Measurements from ENCODE around the gene GABBR2.
"Not testable (repeated sequence)": the region's sequence is repeated elsewhere in the genome, so short reads cannot be mapped to it uniquely, and the experiment has no call there.

Gene GABBR2

DNA sequence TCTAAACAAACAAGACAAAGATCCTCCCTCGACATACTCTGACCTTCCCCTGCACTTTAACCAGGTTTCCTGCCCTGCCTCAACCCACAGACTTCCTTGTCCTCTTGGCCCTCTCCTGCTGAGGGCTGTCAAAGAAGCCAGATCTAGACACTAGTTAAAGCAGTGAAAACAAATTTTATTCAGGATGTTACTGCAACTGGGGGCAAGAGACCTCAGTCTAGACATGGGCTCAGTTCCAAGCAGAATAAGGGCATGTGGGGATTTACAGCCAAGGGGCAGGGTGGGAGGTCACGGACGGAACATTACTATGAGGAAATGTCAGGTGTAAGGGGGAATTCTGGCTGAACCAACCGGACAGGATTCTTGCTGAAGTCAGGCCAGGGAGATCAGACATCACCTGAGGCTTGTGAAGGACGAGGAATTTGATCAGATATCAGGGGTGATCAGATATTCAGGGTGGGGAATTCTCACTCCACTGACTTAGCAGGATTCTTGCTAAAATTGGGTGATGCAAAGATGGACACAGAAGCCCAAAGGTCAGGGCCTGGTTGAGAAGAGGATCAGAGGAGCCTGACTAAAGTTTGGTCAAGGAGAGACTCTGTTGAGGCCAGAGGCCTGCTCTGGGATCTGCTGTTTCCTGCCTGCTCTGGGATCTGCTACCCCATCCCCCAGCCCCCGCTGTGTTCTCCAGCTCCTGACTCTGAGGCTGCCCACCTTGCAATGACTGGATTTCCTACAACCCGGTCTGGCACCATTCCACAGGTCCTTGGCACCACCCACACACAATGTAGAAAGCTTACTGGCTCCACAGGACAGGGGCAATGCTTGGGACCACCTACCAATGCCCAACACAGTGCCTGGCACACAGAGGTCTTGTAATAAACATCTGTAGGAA is 21.5 kb downstream of the GABBR2 start:
- no peak for DNase-seq (ENCODE audit: low read depth)

GRCh38 chr9:98684816-98685215 is 23.9 kb downstream of the GABBR2 start:
- not testable (repeated sequence) for DNase-seq (ENCODE audit: low read depth)

GRCh38 chr9:98678244-98678842 is 30.4 kb downstream of the GABBR2 start:
- DNase-seq (ENCODE audit: low read depth), result no peak

GRCh38 chr9:98673681-98674080 is 35.1 kb downstream of the GABBR2 start:
- DNase-seq (ENCODE audit: low read depth), result no peak

DNA sequence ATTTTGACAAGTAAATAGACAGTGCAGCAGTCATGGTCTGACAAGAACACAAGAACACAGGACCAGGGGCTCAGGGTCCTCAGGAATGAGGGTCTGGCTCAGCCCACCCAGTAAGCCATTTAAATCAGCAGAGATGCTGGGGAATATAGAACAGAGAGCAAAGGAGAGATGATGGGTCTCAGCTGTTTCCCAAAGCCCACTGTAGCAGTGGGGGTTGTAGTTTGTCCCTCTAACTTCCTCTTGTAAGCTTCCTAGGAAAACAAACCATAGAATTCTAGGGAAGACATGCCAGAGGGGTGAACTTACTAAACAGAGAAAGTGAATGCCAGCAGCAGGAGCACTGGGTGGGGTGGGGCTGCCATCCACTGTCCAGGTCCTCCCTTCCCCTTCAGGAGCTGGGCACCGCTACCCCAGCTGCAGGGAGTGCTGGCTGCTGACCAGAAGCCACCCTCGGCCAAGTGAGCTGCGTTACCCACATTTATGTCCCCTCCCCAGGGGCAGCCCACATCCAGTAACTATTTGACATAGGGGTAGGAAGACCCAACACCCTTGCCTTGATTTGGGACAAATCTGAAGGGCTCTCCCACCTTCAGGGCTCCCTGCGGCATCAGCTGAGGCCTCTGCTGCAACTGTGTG is 41.6 kb downstream of the GABBR2 start:
- DNase-seq (ENCODE audit: low read depth), result no peak

DNA sequence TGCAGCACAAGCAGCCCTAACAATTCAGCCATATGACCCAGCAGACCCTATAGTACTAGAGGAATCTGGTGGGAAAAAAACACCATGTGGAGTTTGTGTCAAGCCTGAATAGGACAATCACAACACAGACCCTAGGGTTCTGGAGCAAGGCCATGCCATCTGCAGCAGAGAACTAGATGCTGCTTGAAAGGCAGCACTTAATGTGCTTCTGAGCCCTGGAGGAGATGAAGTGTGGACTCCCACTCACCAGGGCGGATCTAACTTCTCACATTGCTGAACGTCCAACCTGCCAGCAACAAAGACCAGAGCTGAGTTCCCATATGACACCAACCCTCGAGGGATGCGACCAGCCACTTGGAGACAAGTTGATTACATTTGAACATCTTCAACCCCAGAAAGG is 43.2 kb downstream of the GABBR2 start:
- no peak for DNase-seq (ENCODE audit: low read depth)

GRCh38 chr9:98660541-98660940 is 48.2 kb downstream of the GABBR2 start:
- DNase-seq (ENCODE audit: low read depth), result no peak

DNA sequence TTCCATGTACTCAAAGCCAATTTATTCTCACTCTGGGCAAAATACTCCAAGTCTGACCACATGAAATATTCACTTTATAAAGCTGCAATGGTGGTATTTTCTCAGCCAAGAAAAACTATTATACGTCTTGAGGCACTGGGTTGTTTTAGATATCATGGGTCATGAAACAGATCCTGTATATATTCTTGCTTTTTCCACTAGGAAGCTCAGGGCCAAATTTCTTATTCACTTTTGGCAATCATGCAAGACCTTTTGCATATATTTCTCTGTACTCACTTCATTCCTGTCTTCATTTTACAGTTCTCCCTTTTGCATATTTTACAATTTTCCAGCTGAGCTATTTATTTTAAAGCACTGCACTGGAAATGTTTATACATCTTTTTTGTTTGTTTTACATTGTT is 49.8 kb downstream of the GABBR2 start:
- DNase-seq (ENCODE audit: low read depth), result no peak

GRCh38 chr9:98657897-98658296 is 50.8 kb downstream of the GABBR2 start:
- no peak for DNase-seq (ENCODE audit: low read depth)

GRCh38 chr9:98656511-98656910 is 52.2 kb downstream of the GABBR2 start:
- no peak for DNase-seq (ENCODE audit: low read depth)

DNA sequence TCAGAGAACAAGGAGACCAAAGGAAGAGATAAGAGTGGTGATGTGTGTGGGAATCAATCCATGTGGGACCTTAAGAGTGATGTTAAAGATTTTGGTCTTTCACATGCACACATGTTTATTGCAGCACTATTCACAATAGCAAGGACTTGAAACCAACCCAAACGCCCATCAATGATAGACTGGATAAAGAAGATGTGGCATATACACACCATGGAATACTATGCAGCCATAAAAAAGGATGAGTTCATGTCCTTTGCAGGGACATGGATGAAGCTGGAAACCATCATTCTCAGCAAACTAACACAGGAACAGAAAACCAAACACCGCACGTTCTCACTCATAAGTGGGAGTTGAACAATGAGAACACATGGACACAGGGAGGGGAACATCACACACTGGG is 53.3 kb downstream of the GABBR2 start:
- not testable (repeated sequence) for DNase-seq (ENCODE audit: low read depth)

- no peak for DNase-seq (ENCODE audit: low read depth)
Observed at GRCh38 chr9:98654247-98654646, 54.5 kb downstream of the GABBR2 start.

- DNase-seq (ENCODE audit: low read depth), result no peak
Observed at GRCh38 chr9:98652741-98653140, 56.0 kb downstream of the GABBR2 start.

DNA sequence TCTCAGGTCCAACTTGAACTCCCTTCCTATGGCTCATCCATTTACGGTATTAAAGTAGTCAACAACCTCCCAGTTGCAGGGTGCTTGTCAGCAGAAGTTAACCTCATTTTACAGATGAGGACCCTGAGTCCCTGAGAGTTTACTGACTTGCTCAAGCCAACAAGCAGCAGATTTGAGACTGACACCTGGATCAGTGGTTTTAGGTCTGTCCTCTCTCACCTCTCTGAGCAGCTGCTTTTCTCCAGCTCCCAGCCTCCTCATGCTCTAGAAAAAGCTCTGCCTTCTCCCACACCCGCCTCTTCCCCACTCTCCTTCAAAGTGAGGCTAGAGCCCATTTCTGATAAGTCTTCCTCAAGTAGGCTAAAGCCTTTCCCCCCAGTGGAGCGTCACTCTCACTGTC is 56.4 kb downstream of the GABBR2 start:
- DNase-seq (ENCODE audit: low read depth), result no peak

GRCh38 chr9:98647236-98647635 is 61.5 kb downstream of the GABBR2 start:
- no peak for DNase-seq (ENCODE audit: low read depth)

DNA sequence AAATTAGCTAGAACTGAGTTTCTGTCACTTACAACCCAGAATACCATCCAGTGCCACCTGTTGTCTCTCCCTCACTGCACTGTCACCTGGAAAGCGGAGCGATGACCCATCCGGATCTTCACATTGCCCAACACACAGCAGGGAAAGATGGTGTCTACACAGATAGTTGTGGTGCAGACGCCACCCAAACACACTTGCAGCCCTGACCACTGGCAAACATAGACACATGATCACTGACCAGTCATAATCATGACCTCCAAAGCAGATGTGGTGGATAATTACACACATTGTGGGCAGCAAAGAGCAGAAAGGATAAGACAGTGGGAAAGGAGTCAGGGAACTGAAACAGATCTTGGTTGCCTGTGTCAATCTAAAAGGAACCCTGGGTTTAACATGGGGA is 64.7 kb downstream of the GABBR2 start:
- no peak for DNase-seq (ENCODE audit: low read depth)

DNA sequence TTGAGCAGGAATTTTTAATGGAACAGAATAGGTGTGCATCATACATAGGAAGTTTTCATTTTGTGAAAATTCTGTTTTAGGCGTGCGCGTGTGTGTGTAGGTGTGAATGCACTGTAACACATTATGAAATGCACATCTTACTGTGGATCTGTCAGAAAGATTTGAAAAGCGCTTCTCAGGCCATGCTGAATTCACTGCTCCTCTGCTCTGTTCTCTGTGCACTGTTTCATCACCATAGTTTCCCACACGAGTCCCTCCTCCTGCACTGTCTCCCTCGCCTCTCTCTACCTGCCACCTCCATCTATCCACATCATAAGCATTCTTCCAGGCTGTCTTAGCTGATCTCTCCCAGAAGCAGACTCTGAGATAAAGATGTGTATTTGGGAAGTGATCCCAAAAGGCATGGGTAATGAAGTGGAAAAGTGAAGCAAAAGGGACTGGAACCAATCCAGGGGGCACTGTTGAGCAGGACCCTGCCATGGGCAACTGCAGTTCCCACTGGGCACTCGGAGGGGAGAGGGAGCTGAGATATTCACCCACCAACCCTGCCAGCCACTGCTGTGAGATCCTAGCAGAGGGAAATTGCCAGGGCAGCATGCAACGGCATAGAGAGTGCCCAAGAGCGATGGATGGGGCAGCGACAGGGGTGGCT is 65.9 kb downstream of the GABBR2 start:
- no peak for DNase-seq (ENCODE audit: low read depth)

GRCh38 chr9:98641695-98642094 is 67.0 kb downstream of the GABBR2 start:
- DNase-seq (ENCODE audit: low read depth), result no peak

DNA sequence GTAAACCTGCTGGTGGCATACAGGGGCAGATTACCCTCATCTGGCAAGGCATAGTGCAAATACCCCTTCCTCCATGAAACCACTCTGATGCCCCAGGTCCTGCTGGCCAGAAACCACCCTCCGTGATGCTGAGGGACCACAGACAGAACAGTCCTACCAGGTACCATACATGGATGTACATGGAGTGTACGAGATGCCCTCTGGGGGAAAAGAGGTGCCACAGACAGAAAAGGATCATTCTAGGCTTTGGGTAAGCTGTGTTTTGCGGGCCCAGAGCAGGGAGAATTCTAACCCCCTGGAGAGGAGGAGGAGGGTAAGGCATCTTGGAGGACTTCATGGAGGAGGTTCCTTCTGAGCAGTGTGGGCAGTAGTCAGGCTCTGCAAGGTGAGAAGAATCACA is 68.3 kb downstream of the GABBR2 start:
- DNase-seq (ENCODE audit: low read depth), result no peak

DNA sequence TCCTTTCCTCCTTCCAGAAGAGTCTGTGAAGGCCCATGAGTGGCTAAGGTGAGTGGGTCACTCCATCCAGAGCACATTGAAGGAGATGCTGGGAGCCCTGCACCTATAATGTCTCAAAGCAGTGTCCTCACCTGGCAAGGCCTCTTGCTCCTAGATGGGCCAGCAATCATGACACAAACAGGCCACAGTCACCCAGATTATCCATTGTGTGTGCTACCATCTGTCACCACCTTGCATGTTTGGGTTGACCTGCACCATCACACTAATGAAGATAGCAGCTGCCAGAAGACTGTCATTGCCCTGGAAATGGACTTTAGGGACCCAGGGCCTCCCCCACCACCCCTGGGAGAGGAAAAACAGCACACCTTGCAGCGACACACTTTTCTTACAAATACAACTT is 69.6 kb downstream of the GABBR2 start:
- no peak for DNase-seq (ENCODE audit: low read depth)

DNA sequence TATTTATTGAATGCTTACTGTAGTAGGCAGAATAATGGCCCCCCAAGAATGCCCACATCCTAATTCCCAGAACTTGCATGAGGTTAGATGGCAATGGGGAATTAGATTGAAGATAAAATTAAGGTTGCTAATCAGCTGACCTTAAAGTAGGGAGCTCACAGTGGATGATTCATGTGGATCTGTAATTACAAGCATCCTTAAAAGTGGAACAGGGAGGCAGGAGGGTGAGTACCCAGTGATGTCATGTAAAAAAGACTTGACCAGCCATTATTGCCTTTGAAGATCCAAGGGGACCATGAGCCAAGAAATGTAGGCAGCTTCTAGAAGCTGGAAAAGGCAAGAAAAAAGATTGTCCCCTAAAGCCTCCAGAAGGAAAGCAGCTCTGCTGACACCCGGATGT is 71.4 kb downstream of the GABBR2 start:
- no peak for DNase-seq (ENCODE audit: low read depth)

GRCh38 chr9:98635374-98635773 is 73.4 kb downstream of the GABBR2 start:
- no peak for DNase-seq (ENCODE audit: low read depth)
